ENCODE results near the gene EWSR1. TPM values are rescaled to one million over a fixed set of nuclear protein-coding genes. Genes with fewer than 3 reads are reported as not detected.
A peak's percentile ranks its signal among the peaks of the same experiment; 100 is the strongest.

EWSR1 gene
- total RNA-seq, 6 experiments from 2014 or later, result 200 to 291 (median 270) TPM

DNA sequence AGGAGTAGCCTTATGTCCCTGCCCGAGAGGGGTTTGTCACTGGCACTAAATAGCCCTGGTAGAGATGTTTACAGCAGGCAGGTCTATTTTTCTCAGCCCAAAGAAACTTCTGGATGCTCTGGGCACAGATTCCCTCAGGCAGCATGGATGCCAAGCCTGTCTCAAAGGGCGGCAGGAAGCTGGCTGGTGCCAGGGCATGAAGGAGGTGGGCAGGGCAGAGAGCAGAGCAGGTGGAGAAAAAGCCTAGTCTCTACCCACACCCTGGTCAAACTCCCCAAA, 34.3 kb downstream of the EWSR1 start:
- H3K36me3 Mint-ChIP-seq (ENCODE audit: low read depth), result peaks cover 28% of the 10 kb centered on the region
- H3K4me1 Mint-ChIP-seq (ENCODE audit: low read depth), result no peaks in the 10 kb centered on the region
- DNase-seq, result no peak
- no peak overlapping the region for H3K4me3 Mint-ChIP-seq
- TF ChIP-seq, protein P1, sequence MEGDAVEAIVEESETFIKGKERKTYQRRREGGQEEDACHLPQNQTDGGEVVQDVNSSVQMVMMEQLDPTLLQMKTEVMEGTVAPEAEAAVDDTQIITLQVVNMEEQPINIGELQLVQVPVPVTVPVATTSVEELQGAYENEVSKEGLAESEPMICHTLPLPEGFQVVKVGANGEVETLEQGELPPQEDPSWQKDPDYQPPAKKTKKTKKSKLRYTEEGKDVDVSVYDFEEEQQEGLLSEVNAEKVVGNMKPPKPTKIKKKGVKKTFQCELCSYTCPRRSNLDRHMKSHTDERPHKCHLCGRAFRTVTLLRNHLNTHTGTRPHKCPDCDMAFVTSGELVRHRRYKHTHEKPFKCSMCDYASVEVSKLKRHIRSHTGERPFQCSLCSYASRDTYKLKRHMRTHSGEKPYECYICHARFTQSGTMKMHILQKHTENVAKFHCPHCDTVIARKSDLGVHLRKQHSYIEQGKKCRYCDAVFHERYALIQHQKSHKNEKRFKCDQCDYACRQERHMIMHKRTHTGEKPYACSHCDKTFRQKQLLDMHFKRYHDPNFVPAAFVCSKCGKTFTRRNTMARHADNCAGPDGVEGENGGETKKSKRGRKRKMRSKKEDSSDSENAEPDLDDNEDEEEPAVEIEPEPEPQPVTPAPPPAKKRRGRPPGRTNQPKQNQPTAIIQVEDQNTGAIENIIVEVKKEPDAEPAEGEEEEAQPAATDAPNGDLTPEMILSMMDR (IDR thresholded peaks at IDR 0.05), result no peak
- H3K27ac Mint-ChIP-seq, result no peak overlapping the region
- peaks cover 9% of the 10 kb centered on the region for H3K27me3 Mint-ChIP-seq (ENCODE audit: insufficient read depth)
- no peaks in the 10 kb centered on the region for H3K9me3 Mint-ChIP-seq

DNA sequence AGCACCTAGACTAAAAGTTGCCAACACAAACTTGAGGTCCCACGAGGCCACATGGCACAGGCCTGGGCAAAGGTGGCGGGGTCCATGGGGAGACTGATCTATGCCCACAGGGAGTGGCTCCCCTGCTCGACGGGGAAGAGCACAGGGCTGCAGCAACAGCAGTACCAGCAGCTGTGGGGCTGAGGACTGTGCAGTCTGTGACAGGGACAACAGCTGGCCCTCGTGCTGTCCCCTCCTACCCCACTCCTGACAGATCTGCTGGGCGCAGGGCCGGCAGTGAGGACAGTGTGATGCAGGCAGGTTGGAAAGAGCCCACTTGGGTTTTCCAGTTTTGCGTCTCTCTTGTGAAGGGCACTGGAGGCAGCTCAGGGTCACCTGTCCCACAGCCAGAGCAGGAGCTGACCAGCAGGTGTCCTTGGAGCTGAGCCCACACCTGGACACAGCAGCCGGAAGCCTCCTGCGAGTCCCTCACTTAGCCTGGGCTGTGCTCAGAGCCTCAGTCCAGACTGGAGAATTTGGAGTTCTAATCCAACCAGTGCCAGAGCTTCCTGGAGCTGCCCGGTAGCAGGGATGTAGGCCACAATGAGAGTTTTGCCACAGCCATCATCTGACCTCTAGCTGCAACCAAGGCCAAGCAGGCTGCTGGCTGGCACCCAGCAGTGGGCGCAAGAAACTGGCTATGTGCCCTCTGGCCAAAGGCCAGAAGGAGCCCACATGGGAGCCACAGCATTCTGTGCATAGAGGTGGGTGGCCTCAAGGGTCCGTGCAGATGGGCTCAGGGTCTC, 34.8 kb downstream of the EWSR1 start:
- H3K4me1 Mint-ChIP-seq (ENCODE audit: low read depth), result no peaks in the 10 kb centered on the region
- no peak overlapping the region for H3K4me3 Mint-ChIP-seq
- H3K27me3 Mint-ChIP-seq (ENCODE audit: insufficient read depth), result peaks cover 9% of the 10 kb centered on the region
- no peak overlapping the region for H3K27ac Mint-ChIP-seq
- TF ChIP-seq, protein P1 (IDR thresholded peaks at IDR 0.05), result 0 out of 2 replicates have a peak, but pooled peaks have one; percentile 5
- no peaks in the 10 kb centered on the region for H3K9me3 Mint-ChIP-seq
- H3K36me3 Mint-ChIP-seq (ENCODE audit: low read depth), result peaks cover 23% of the 10 kb centered on the region
- no peak for DNase-seq

DNA sequence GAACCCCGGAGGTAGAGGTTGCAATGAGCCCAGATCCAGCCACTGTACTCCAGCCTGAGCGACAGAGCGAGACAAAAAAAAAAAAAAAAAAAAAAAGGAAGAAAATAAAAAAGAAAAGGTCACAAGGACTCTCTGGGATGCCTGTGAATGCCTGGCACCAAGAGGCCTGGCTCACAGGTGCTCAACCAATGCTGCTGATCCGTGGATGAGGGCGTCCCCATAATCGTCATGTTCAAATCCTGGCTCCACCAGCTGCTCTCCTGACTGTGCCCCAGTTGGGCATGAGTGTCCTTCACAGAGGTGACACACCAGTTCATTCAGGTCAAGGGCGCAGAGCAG, 37.7 kb downstream of the EWSR1 start:
- Mint-ChIP-seq H3K4me1 (ENCODE audit: low read depth) (peaks cover 13% of the 10 kb centered on the region), H3K4me3 (peak overlapping the region; percentile 88), H3K27me3 (ENCODE audit: insufficient read depth) (peaks cover 9% of the 10 kb centered on the region), H3K27ac (peak overlapping the region; percentile 82), H3K9me3 (no peaks in the 10 kb centered on the region), H3K36me3 (ENCODE audit: low read depth) (peaks cover 10% of the 10 kb centered on the region; the same call in 1 of the 2 replicates)
- no peak for DNase-seq
- TF ChIP-seq, protein P1 (IDR thresholded peaks at IDR 0.05), result no peak

DNA sequence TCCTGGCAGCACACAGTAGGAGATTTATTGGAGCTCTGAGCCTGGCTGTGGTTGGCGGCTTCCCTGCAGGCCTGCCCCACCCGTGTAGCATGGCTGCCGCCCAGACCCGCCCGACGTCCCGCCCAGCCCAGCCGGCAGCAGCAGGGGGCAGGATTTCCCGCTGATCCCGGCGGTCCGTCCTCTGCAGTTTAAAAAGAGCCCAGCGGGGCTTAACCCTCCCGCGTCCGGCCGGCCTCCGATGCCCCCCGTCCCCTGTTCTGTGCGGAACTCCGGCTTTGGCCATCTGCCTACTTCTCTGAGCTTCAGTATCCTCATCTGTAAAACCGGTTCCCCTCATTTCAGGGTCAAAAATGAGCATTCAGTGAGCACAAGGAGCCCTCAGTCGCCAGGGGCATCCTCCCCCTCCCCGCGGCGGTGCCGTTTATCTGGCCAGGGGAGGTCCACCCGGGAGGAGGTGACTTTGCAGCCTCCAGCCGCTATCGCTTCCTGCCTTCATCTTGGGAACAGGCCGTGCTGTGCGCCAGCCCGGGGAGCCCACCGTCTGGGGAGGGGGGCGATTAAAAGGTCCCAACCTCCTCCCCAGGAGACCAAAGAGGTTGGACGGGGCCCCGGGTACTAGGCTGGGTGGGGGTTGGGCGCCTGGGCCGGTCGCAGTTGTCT, 38.2 kb downstream of the EWSR1 start, which contains the start of gene GAS2L1:
TSS of gene GAS2L1 (plus strand) at position 476 of the 660 bp plus-strand sequence. CDS start 1,456 bp downstream, outside the sequence.
- Mint-ChIP-seq H3K36me3 (ENCODE audit: low read depth) (peaks cover 7% of the 10 kb centered on the region; the same call in 1 of the 2 replicates), H3K27ac (peak within 1 kb of the TSS; percentile 87), H3K4me1 (ENCODE audit: low read depth) (peaks cover 18% of the 10 kb centered on the region), H3K4me3 (peak within 1 kb of the TSS; percentile 92), H3K27me3 (ENCODE audit: insufficient read depth) (peaks cover 9% of the 10 kb centered on the region), H3K9me3 (no peaks in the 10 kb centered on the region)
- DNase-seq, result peak; percentile 78
- TF ChIP-seq, protein P1 (IDR thresholded peaks at IDR 0.05), result peak; percentile 80

DNA sequence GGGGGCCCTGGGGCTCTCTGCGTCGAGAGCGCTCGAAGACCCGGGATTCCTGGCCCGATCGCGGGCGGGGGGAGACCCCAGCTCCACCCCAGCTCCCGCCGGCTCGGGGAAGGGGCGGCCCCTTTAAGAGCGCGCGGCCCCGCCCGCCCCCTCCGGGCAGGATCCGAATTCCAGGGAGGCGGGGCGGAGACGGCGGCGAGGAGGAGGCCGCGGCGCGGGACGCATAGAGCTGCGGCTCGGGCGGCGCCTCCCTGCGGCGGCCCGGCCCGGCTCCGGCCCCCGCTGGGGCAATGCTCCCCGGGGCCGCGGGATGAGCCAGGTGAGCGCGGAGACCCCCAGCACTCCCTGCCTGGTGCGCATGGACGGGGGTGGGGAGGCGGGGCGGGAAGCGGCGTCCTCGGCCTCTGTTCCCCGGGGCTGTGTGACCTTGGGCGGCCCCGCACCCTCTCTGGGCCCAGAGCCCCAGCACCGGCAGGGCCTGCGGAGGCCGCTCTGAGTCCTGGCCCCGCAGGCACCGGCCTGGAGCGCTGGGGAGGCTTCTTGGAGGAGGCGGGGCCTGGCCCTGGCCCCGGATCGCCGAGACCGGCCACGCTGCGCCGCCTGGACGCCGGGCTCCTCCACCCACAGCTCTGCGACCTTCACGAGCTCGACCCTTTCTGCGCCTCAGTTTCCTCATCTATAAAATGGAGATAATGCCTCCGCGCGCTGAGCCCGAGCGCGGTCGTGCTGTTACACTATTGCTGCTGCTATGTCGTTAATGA, 38.9 kb downstream of the EWSR1 start:
- peaks cover 19% of the 10 kb centered on the region for H3K4me1 Mint-ChIP-seq (ENCODE audit: low read depth)
- DNase-seq, result peak; percentile 43
- H3K9me3 Mint-ChIP-seq, result no peaks in the 10 kb centered on the region
- TF ChIP-seq, protein P1 (IDR thresholded peaks at IDR 0.05), result no peak; the same call in 1 of the 2 replicates
- H3K27ac Mint-ChIP-seq, result peak overlapping the region; percentile 87
- H3K36me3 Mint-ChIP-seq (ENCODE audit: low read depth), result no peaks in the 10 kb centered on the region
- H3K4me3 Mint-ChIP-seq, result peak overlapping the region; percentile 92
- peaks cover 2% of the 10 kb centered on the region for H3K27me3 Mint-ChIP-seq (ENCODE audit: insufficient read depth)
